ENCODE data around the gene SPRR5. TPM values are rescaled to one million over a fixed set of nuclear protein-coding genes. Genes with fewer than 3 reads are reported as not detected.

SPRR5 gene
- total RNA-seq, 4 donors from 2014 or later, result 41.5 to 137 (median 78.1) TPM

DNA sequence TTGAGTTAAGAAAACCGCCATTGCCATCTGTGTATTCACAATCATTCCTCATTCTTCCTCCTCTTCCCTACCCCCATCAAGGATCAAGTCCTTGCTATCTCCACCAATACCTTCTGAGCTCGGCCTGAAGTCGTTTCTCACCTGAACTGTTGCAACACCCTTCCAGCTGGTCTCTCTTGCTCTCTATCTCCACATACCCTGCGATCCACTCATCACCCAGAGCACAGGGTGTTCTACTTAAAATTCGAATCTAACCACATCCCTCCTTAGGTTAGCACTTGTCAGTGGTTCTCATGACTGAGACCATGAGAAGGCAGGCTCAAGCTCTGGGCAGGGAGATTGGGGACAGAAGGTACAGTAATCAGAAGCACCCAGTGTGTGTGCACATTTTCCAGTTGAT, 34.1 kb upstream of the SPRR5 start:
- DNase-seq (ENCODE audit: low spot score in 2 of 2), result no peak
- intact Hi-C loops (cut with DNase I; ENCODE audit: low total_unique reads), result no loop called here
- no peak overlapping the region for H3K4me3 ChIP-seq (ENCODE audit: low read depth, poor library complexity, severe bottlenecking)
- TF ChIP-seq POLR2A (IDR thresholded peaks at IDR 0.05), result no peak
- TF ChIP-seq, protein P1, sequence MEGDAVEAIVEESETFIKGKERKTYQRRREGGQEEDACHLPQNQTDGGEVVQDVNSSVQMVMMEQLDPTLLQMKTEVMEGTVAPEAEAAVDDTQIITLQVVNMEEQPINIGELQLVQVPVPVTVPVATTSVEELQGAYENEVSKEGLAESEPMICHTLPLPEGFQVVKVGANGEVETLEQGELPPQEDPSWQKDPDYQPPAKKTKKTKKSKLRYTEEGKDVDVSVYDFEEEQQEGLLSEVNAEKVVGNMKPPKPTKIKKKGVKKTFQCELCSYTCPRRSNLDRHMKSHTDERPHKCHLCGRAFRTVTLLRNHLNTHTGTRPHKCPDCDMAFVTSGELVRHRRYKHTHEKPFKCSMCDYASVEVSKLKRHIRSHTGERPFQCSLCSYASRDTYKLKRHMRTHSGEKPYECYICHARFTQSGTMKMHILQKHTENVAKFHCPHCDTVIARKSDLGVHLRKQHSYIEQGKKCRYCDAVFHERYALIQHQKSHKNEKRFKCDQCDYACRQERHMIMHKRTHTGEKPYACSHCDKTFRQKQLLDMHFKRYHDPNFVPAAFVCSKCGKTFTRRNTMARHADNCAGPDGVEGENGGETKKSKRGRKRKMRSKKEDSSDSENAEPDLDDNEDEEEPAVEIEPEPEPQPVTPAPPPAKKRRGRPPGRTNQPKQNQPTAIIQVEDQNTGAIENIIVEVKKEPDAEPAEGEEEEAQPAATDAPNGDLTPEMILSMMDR (IDR thresholded peaks at IDR 0.05), result no peak
- WGBS, 2 donors, result 62 to 64% methylated on average over 5 of the region's 5 CpGs

DNA sequence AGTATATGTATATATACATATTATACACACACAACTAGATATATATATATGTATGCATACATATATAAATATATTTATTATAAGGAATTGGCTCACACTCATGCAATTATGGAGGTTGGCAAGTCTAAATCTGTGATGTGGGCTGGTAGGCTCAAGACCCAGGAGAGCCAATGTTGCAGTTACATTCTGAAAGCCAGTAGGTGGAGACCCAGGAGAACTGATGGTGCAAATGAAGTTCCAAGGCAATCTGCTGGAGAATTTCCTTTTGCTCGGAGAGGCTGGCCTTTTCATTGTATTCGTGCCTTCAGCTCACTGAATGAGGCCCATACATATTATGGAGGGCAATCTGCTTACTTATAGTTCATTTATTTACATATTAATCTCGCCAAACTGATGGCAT, 29.2 kb upstream of the SPRR5 start:
- TF ChIP-seq POLR2A (IDR thresholded peaks at IDR 0.05), result no peak
- TF ChIP-seq, protein P1 (IDR thresholded peaks at IDR 0.05), result no peak
- intact Hi-C loops (cut with DNase I; ENCODE audit: low total_unique reads), result no loop called here

DNA sequence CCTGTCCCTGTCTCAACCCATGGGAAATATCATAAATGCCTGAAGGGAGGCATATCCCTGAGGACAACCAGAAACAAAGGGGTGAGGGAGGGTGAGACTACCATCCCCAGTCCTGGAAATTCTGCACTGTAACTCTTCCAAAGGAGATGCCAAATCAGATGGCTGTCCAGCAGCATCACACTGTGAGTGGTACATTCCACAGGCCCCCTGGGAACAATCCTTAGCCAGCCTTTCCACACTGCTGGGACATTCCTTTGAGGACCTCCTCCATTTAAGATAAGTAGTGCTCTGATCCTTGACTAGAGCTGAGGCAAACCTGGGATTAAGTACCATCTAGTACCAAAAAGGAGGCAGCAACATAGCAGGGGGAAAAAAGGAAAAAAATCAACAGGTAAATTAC, 27.9 kb upstream of the SPRR5 start:
- H3K4me3 ChIP-seq (ENCODE audit: low read depth, poor library complexity, severe bottlenecking), result no peak overlapping the region
- intact Hi-C loops (cut with DNase I; ENCODE audit: low total_unique reads), result no loop called here
- TF ChIP-seq POLR2A (IDR thresholded peaks at IDR 0.05), result no peak
- TF ChIP-seq, protein P1 (IDR thresholded peaks at IDR 0.05), result no peak
- no peak for DNase-seq (ENCODE audit: low spot score in 2 of 2)

More for the DNA sequence above, 29.2 kb upstream of the SPRR5 start:
- 18 to 25% methylated on average over 3 of the region's 3 CpGs for WGBS, 2 donors
- H3K4me3 ChIP-seq (ENCODE audit: low read depth, poor library complexity, severe bottlenecking), result no peak overlapping the region
- DNase-seq (ENCODE audit: low spot score in 2 of 2), result no peak

DNA sequence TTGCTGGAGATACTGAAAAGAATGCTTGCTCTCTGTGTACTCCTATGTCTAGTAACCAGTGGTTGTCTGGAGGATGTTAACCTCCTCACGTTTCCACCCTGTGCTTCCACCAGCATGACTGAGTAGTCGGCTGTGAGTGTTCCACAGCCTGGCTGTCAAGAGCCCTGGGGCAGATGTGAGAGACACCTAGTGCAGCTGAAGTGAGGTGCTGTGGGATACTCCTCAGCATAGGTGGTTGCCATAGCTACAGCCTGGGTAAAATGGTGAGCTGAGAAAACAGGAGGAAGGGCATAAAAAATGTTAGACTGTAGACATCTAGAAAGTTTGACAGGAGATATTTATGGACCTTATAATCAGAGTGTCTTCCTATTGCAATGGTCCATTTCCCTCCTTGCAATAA, 22.8 kb upstream of the SPRR5 start:
- DNase-seq (ENCODE audit: low spot score in 2 of 2), result no peak
- TF ChIP-seq POLR2A (IDR thresholded peaks at IDR 0.05), result no peak
- TF ChIP-seq, protein P1 (IDR thresholded peaks at IDR 0.05), result no peak
- intact Hi-C loops (cut with DNase I; ENCODE audit: low total_unique reads), result loop anchor here (10.0 kb wide), 1 partner anchor 49 kb away; the partner anchor contains the start of gene SMCP
- H3K4me3 ChIP-seq (ENCODE audit: low read depth, poor library complexity, severe bottlenecking), result no peak overlapping the region
- WGBS, 2 donors, result 28 to 45% methylated on average over 2 of the region's 2 CpGs

DNA sequence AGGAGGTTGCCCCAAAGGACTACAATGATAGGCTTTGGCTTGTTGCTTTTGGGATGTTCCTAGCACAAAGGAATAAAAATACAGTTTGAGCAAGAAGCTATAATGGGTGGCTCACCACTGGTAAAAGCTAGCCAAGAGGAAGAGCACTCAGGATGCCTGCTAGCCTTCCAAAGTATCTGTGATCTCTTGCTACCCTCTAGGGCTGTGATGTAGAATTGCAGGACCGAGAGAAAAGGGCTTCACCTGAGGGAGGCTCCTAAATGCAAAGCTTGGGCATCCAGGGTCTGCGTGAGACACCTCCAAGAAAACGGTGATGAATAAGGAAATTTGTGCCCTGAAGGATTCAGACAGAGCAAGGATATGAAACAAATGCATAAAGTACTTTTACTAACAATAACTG, 20.9 kb upstream of the SPRR5 start:
- no peak for TF ChIP-seq POLR2A (IDR thresholded peaks at IDR 0.05)
- TF ChIP-seq, protein P1 (IDR thresholded peaks at IDR 0.05), result no peak
- no peak for DNase-seq (ENCODE audit: low spot score in 2 of 2)
- intact Hi-C loops (cut with DNase I; ENCODE audit: low total_unique reads), result loop anchor here (10.0 kb wide), 1 partner anchor 51 kb away; the partner anchor contains the start of gene SMCP
- WGBS, 2 donors, result 62 to 76% methylated on average over 3 of the region's 3 CpGs
- H3K4me3 ChIP-seq (ENCODE audit: low read depth, poor library complexity, severe bottlenecking), result no peak overlapping the region

DNA sequence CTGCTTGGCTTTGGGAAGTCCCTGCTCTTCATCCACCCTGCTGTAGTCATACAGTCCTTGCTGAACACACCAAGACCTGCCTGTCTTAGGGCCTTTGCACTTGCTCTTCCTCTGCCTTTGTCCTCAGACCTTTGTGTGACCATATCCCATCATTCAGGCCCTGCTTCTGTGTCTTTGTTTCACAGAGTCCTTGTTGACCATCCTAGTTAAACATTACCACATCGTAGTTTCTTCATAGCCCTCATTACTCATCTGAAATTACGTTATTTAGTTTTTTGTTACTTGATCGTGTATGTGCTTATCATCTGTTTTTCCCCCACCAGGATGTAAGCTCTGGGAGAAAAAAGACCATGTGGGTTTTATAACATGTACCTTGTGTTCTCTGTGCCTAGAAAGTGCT, 18.3 kb upstream of the SPRR5 start:
- 84 to 94% methylated on average over 3 of the region's 3 CpGs for WGBS, 2 donors
- TF ChIP-seq POLR2A (IDR thresholded peaks at IDR 0.05), result no peak
- TF ChIP-seq, protein P1 (IDR thresholded peaks at IDR 0.05), result no peak
- DNase-seq (ENCODE audit: low spot score in 2 of 2), result no peak
- intact Hi-C loops (cut with DNase I; ENCODE audit: low total_unique reads), result loop anchor here (10.0 kb wide), 1 partner anchor 54 kb away; the partner anchor contains the start of gene SMCP
- no peak overlapping the region for H3K4me3 ChIP-seq (ENCODE audit: low read depth, poor library complexity, severe bottlenecking)
